GM12892 (cell line): ENCODE measurements around the gene SCML2.

Experiments
- POLR2A ChIP-seq: IDR thresholded peaks from 2 replicates; pipeline ENCODE4 v1.6.1; 2011; ENCODE audit warnings: low read depth, low read length, control low read depth
- TAF1 ChIP-seq: IDR thresholded peaks from 2 replicates; pipeline ENCODE4 v1.6.1; 2011; ENCODE audit warnings: low read depth, mild to moderate bottlenecking, control low read depth, low read length, borderline replicate concordance

DNA sequence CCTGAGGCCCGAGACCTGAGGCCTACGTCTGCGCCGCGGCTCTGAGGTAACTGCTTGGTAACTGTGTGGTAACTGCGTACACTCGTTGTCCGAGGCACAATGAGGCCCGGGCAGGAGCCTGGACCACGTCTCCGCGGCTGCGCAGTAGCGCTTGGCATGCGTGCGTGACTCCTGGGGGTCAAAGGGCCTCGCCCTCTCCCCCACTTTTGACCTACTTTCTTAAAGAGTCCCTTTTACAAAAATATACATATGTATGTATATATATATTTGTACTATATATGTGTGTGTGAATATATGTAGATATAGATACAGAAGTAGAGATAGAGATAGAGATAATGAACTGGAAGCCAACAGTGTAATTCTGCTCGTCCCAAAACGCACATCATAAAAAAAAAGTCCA lies 133.7 kb downstream of the SCML2 start, which contains the start of gene BEND2:
- TF ChIP-seq POLR2A (no peak), TAF1 (no peak)
